Fibroblast of villous mesenchyme (primary cell): ENCODE data around the gene WNK4. TPM values are rescaled to one million over a fixed set of nuclear protein-coding genes. Genes with fewer than 3 reads are reported as not detected.
A peak's percentile ranks its signal among the peaks of the same experiment; 100 is the strongest.

ENCODE experiments used
- DNase-seq: peaks from one replicate; pipeline ENCODE4 v3.0.0-alpha.2; 2010; ENCODE audit warnings: low read depth
- H3K4me3 ChIP-seq: 2 replicates; pipeline ENCODE4 v1.5.1; 2011; ENCODE audit warnings: low read depth, mild to moderate bottlenecking, low read length
- CTCF ChIP-seq: IDR thresholded peaks from 2 replicates; pipeline ENCODE4 v1.5.1; 2012; ENCODE audit warnings: low read depth, mild to moderate bottlenecking, low read length; ENCODE audit not compliant: insufficient read depth
- total RNA-seq: library from RNA; depleted of rRNA; stranded (reverse); fragments of >200 nt; gene quantifications from 2 replicates; pipeline ENCODE4 v1.2.3, GENCODE V29; 2012

WNK4 gene
- total RNA-seq, 1 donor = 3.9 TPM

- H3K4me3 ChIP-seq = peak overlapping the region; percentile 91
- TF ChIP-seq CTCF = no peak
- DNase-seq = no peak
Observed at GRCh38 chr17:42774066-42774745, 6.2 kb upstream of the WNK4 start.

GRCh38 chr17:42775534-42776098 lies 4.8 kb upstream of the WNK4 start:
- no peak for TF ChIP-seq CTCF
- DNase-seq = no peak

GRCh38 chr17:42778570-42778969 lies 1.8 kb upstream of the WNK4 start:
- no peak overlapping the region for H3K4me3 ChIP-seq
- no peak for DNase-seq
- TF ChIP-seq CTCF = no peak

More at GRCh38 chr17:42775534-42776098, 4.8 kb upstream of the WNK4 start:
- no peak overlapping the region for H3K4me3 ChIP-seq

GRCh38 chr17:42779304-42779935 lies 990 bp upstream of the WNK4 start:
- TF ChIP-seq CTCF = no peak
- H3K4me3 ChIP-seq = no peak overlapping the region
- DNase-seq = no peak

GRCh38 chr17:42780851-42781638 lies 635 bp downstream of the WNK4 start:
- no peak for DNase-seq
- peak overlapping the region; percentile 63 for H3K4me3 ChIP-seq

More at GRCh38 chr17:42780851-42781638, 635 bp downstream of the WNK4 start:
- TF ChIP-seq CTCF = no peak
